H9 (cell line): Measurements from ENCODE around the gene SECISBP2. TPM values are rescaled to one million over a fixed set of nuclear protein-coding genes. Genes with fewer than 3 reads are reported as not detected.

Experiments
- DNase-seq: peaks from one replicate; pipeline ENCODE4 v3.0.0-alpha.2; 2017
- H2AFZ ChIP-seq: one replicate; pipeline ENCODE4 v1.6.1; 2013; ENCODE audit warnings: mild to moderate bottlenecking, low read length, control low read depth, moderate library complexity
- H2AK5ac ChIP-seq: 2 replicates; pipeline ENCODE4 v1.6.1; 2013; ENCODE audit warnings: low read length, control low read depth, mixed read lengths; ENCODE audit not compliant: insufficient read length
- H2BK120ac ChIP-seq: one replicate; pipeline ENCODE4 v1.6.1; 2013; ENCODE audit warnings: low read depth, mild to moderate bottlenecking, low read length, control low read depth, inconsistent platforms; ENCODE audit not compliant: poor library complexity, severe bottlenecking
- H2BK12ac ChIP-seq: 2 replicates; pipeline ENCODE4 v1.6.1; 2013; ENCODE audit warnings: low read length, control low read depth, mixed read lengths, low read depth; ENCODE audit not compliant: insufficient read length
- H2BK15ac ChIP-seq: 2 replicates; pipeline ENCODE4 v1.6.1; 2013; ENCODE audit warnings: low read depth, low read length, control low read depth
- H2BK20ac ChIP-seq: one replicate; pipeline ENCODE4 v1.6.1; 2013; ENCODE audit warnings: low read depth, mild to moderate bottlenecking, low read length, control low read depth, inconsistent platforms; ENCODE audit not compliant: poor library complexity, severe bottlenecking
- H2BK5ac ChIP-seq: 2 replicates; pipeline ENCODE4 v1.6.1; 2013; ENCODE audit warnings: low read length, control low read depth, mixed read lengths; ENCODE audit not compliant: insufficient read length
- H3K14ac ChIP-seq: 2 replicates; pipeline ENCODE4 v1.6.1; 2013; ENCODE audit warnings: low read length, control low read depth; ENCODE audit not compliant: insufficient read depth
- H3K18ac ChIP-seq: 2 replicates; pipeline ENCODE4 v1.6.1; 2013; ENCODE audit warnings: low read depth, mild to moderate bottlenecking, mixed read lengths, low read length, control low read depth; ENCODE audit not compliant: insufficient read length
- H3K23ac ChIP-seq: 2 replicates; pipeline ENCODE4 v1.6.1; 2013; ENCODE audit warnings: low read length, control low read depth, mixed read lengths, low read depth; ENCODE audit not compliant: insufficient read length
- H3K23me2 ChIP-seq: 2 replicates; pipeline ENCODE4 v1.6.1; 2013; ENCODE audit warnings: low read depth, mild to moderate bottlenecking, mixed read lengths, low read length, control low read depth; ENCODE audit not compliant: insufficient read length, poor library complexity, severe bottlenecking
- H3K27ac ChIP-seq: 2 replicates; pipeline ENCODE4 v1.5.1; 2013; ENCODE audit warnings: low read length, control low read depth, mixed read lengths, low read depth; ENCODE audit not compliant: insufficient read length
- H3K27me3 ChIP-seq: 2 replicates; pipeline ENCODE4 v1.6.1; 2013; ENCODE audit warnings: low read length, control low read depth, inconsistent platforms; ENCODE audit not compliant: insufficient read depth
- H3K4ac ChIP-seq: 2 replicates; pipeline ENCODE4 v1.6.1; 2013; ENCODE audit warnings: low read depth, mild to moderate bottlenecking, control low read depth, inconsistent platforms, low read length, moderate library complexity
- H3K4me1 ChIP-seq: 2 replicates; pipeline ENCODE4 v1.6.1; 2013; ENCODE audit warnings: low read length, control low read depth, inconsistent platforms; ENCODE audit not compliant: insufficient read depth
- H3K4me2 ChIP-seq: 2 replicates; pipeline ENCODE4 v1.6.1; 2013; ENCODE audit warnings: low read length, control low read depth, mixed read lengths; ENCODE audit not compliant: insufficient read length, insufficient read depth
- H3K56ac ChIP-seq: 2 replicates; pipeline ENCODE4 v1.6.1; 2013; ENCODE audit warnings: low read depth, mild to moderate bottlenecking, mixed read lengths, low read length, control low read depth; ENCODE audit not compliant: insufficient read length
- H3K79me1 ChIP-seq: 2 replicates; pipeline ENCODE4 v1.6.1; 2013; ENCODE audit warnings: low read depth, mild to moderate bottlenecking, moderate library complexity, low read length, control low read depth, inconsistent platforms; ENCODE audit not compliant: insufficient read depth, poor library complexity, severe bottlenecking
- H3K79me2 ChIP-seq: 2 replicates; pipeline ENCODE4 v1.6.1; 2013; ENCODE audit warnings: low read length, control low read depth, inconsistent platforms; ENCODE audit not compliant: insufficient read depth
- H3K9ac ChIP-seq: 2 replicates; pipeline ENCODE4 v1.6.1; 2013; ENCODE audit warnings: low read length, control low read depth, mixed read lengths; ENCODE audit not compliant: insufficient read length; ENCODE audit errors: extremely low read depth
- H3K9me3 ChIP-seq: one replicate; pipeline ENCODE4 v1.6.1; 2013; ENCODE audit warnings: low read depth, low read length, inconsistent platforms; ENCODE audit not compliant: control insufficient read depth
- H3T11ph ChIP-seq: one replicate; pipeline ENCODE4 v1.6.1; 2013; ENCODE audit warnings: mild to moderate bottlenecking, low read length, control low read depth, inconsistent platforms
- H4K20me1 ChIP-seq: one replicate; pipeline ENCODE4 v1.6.1; 2013; ENCODE audit not compliant: control insufficient read depth, insufficient read length, insufficient read depth
- H4K5ac ChIP-seq: 2 replicates; pipeline ENCODE4 v1.6.1; 2013; ENCODE audit warnings: low read depth, mild to moderate bottlenecking, mixed read lengths, low read length, control low read depth; ENCODE audit not compliant: insufficient read length
- H4K8ac ChIP-seq: replicated peaks from 2 replicates; pipeline ENCODE4 v1.6.1; 2013; ENCODE audit warnings: low read length, control low read depth, mixed read lengths, low read depth; ENCODE audit not compliant: insufficient read length
- H4K91ac ChIP-seq: 2 replicates; pipeline ENCODE4 v1.6.1; 2013; ENCODE audit warnings: low read depth, mild to moderate bottlenecking, moderate library complexity, mixed read lengths, low read length, control low read depth; ENCODE audit not compliant: insufficient read length
- H3K27ac Mint-ChIP-seq, 3 experiments: 2 replicates in 2 of 3; 3 replicates in 1 of 3; pipeline ENCODE4 v1.8.0; 2020 to 2021; ENCODE audit warnings: mixed read lengths in 3 of 3, mild to moderate bottlenecking in 1 of 3, moderate library complexity in 1 of 3
- H3K27me3 Mint-ChIP-seq: 2 replicates; pipeline ENCODE4 v1.8.0; 2021; ENCODE audit warnings: low read depth, mild to moderate bottlenecking, moderate library complexity, mixed read lengths
- H3K36me3 Mint-ChIP-seq, 3 experiments: 2 replicates in 2 of 3; 3 replicates in 1 of 3; pipeline ENCODE4 v1.8.0; 2020 to 2021; ENCODE audit warnings: low read depth in 3 of 3, mixed read lengths in 3 of 3; ENCODE audit not compliant: insufficient read depth in 1 of 3
- H3K4me1 Mint-ChIP-seq, 2 experiments: 2 replicates each; pipeline ENCODE4 v1.8.0; 2020; ENCODE audit warnings: mixed read lengths in 2 of 2
- H3K4me3 Mint-ChIP-seq, 2 experiments: 2 replicates in 1 of 2; 3 replicates in 1 of 2; pipeline ENCODE4 v1.8.0; 2020 to 2021; ENCODE audit warnings: mild to moderate bottlenecking in 2 of 2, mixed read lengths in 2 of 2, moderate library complexity in 1 of 2
- H3K9me3 Mint-ChIP-seq, 2 experiments: 2 replicates in 1 of 2; 3 replicates in 1 of 2; pipeline ENCODE4 v1.8.0; 2020; ENCODE audit warnings: mild to moderate bottlenecking in 2 of 2, mixed read lengths in 2 of 2, moderate library complexity in 1 of 2
- WGBS: extraction: QIAGEN DNeasy Blood & Tissue Kit; methylation state at CpG from one replicate; pipeline ENCODE4 v1.1.7; 2013; ENCODE audit warnings: missing lambda C conversion rate, low lambda C conversion rate, mixed read lengths; ENCODE audit not compliant: insufficient read length; ENCODE audit errors: extremely low coverage; 5-methylcytosine and 5-hydroxymethylcytosine counted together
- total RNA-seq: library from RNA; stranded (reverse); gene quantifications from 2 replicates; pipeline ENCODE4 v1.2.1, GENCODE V29; 2021
- TF ChIP-seq, protein P1 (sequence below): fragments of 200-600 bp; sonication (generic); conservative IDR thresholded peaks from 3 replicates; pipeline ENCODE4 v1.8.0; 2021; ENCODE audit warnings: antibody characterized with exemption, mild to moderate bottlenecking

SECISBP2 gene
- total RNA-seq, 1 experiment from 2014 or later, result 62.7 TPM

DNA sequence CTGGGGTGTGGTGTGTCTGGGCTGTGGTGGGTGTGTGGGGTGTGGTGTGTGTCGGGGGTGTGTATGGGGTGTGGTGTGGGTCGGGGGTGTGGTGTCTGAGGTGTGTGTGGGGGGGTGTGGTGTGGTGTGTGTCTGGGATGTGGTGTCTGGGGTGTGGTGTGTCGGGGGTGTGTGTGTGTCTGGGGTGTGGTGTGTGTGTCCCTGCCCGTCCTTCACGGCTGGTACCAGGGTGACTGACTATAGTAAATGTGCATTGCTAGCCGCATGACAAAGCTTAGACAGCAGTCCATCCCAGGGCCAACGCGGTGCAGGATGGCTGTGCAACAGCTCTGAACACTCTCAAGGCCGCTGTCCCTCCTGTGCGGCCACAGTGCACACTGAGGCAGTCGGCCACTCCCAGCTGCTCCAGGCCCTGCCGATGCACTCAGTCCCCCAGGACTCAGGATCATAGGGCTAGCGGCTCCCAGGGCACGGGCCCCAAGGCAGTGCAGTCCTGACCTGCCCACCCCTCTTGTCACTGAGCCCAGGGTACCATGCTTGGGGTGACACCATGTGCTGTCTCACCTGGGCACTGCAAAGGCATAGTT, 54.0 kb downstream of the SECISBP2 start:
- no peak overlapping the region for H2BK15ac ChIP-seq
- H3K79me1 ChIP-seq, result no peaks in the 10 kb centered on the region
- H2BK120ac ChIP-seq, result no peak overlapping the region
- no peak overlapping the region for H2BK12ac ChIP-seq
- no peak overlapping the region for H2AFZ ChIP-seq
- H3K23ac ChIP-seq, result no peak overlapping the region
- H3K27ac Mint-ChIP-seq, result no peak overlapping the region; a peak in 1 of 7 replicates
- no peaks in the 10 kb centered on the region for H3K27me3 ChIP-seq
- TF ChIP-seq, protein P1, sequence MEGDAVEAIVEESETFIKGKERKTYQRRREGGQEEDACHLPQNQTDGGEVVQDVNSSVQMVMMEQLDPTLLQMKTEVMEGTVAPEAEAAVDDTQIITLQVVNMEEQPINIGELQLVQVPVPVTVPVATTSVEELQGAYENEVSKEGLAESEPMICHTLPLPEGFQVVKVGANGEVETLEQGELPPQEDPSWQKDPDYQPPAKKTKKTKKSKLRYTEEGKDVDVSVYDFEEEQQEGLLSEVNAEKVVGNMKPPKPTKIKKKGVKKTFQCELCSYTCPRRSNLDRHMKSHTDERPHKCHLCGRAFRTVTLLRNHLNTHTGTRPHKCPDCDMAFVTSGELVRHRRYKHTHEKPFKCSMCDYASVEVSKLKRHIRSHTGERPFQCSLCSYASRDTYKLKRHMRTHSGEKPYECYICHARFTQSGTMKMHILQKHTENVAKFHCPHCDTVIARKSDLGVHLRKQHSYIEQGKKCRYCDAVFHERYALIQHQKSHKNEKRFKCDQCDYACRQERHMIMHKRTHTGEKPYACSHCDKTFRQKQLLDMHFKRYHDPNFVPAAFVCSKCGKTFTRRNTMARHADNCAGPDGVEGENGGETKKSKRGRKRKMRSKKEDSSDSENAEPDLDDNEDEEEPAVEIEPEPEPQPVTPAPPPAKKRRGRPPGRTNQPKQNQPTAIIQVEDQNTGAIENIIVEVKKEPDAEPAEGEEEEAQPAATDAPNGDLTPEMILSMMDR, result no peak
- H2BK20ac ChIP-seq, result no peak overlapping the region
- no peak overlapping the region for H2BK5ac ChIP-seq
- H3K36me3 Mint-ChIP-seq, result peaks cover 2 to 9% (median 9%) of the 10 kb centered on the region in 3 experiments; a peak in 6 of 7 replicates
- H3K27me3 Mint-ChIP-seq, result peaks cover 1% of the 10 kb centered on the region; the same call in 1 of the 2 replicates
- no peak overlapping the region for H3K4me2 ChIP-seq
- WGBS, result no CpG with 5 or more reads among the region's 14 CpGs
- DNase-seq, result no peak
- no peaks in the 10 kb centered on the region for H3K9me3 Mint-ChIP-seq
- H3K4me1 Mint-ChIP-seq, result peaks cover 3 to 5% of the 10 kb centered on the region in 2 experiments; a peak in 2 of 4 replicates
- H4K5ac ChIP-seq, result no peak overlapping the region
- H3K56ac ChIP-seq, result no peak overlapping the region
- H3K27ac ChIP-seq, result no peak overlapping the region
- H3T11ph ChIP-seq, result no peak overlapping the region
- no peaks in the 10 kb centered on the region for H3K23me2 ChIP-seq
- no peak overlapping the region for H2AK5ac ChIP-seq
- no peak overlapping the region for H4K91ac ChIP-seq
- H3K4me1 ChIP-seq, result no peaks in the 10 kb centered on the region
- no peaks in the 10 kb centered on the region for H3K79me2 ChIP-seq
- no peak overlapping the region for H3K9ac ChIP-seq
- H3K14ac ChIP-seq, result no peak overlapping the region
- H3K4me3 Mint-ChIP-seq, result no peak overlapping the region
- H3K9me3 ChIP-seq, result no peaks in the 10 kb centered on the region
- no peak overlapping the region for H3K18ac ChIP-seq
- no peaks in the 10 kb centered on the region for H4K20me1 ChIP-seq
- no peak overlapping the region for H4K8ac ChIP-seq
- H3K4ac ChIP-seq, result no peak overlapping the region
